Fibroblast of skin of abdomen (primary cell): ENCODE data around the gene GTF3C5.
A peak's percentile ranks its signal among the peaks of the same experiment; 100 is the strongest.
"Not testable (repeated sequence)": the region's sequence is repeated elsewhere in the genome, so short reads cannot be mapped to it uniquely, and the experiment has no call there.

Source experiments
- DNase-seq: peaks from one replicate; pipeline ENCODE4 v3.0.0-alpha.2; 2013

GTF3C5 gene

DNA sequence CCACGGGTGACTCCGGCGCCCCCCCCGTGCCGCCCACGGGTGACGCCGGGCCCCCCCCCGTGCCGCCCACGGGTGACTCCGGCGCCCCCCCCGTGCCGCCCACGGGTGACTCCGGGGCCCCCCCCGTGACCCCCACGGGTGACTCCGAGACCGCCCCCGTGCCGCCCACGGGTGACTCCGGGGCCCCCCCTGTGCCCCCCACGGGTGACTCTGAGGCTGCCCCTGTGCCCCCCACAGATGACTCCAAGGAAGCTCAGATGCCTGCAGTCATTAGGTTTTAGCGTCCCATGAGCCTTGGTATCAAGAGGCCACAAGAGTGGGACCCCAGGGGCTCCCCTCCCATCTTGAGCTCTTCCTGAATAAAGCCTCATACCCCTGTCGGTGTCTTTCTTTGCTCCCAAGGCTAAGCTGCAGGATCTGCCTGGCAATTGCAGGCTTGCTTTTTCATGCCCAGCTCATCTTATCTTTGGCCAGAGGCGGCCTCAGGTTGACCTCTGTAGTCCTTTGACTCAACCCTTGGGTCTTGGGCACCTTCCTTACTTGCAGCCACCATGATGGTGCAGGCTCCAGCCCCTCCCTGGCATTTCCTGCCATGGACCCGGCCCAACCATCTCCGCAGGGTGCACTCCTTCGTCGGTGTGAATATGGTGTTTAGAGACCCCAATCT, 40.8 kb downstream of the GTF3C5 start:
- DNase-seq, result no peak

DNA sequence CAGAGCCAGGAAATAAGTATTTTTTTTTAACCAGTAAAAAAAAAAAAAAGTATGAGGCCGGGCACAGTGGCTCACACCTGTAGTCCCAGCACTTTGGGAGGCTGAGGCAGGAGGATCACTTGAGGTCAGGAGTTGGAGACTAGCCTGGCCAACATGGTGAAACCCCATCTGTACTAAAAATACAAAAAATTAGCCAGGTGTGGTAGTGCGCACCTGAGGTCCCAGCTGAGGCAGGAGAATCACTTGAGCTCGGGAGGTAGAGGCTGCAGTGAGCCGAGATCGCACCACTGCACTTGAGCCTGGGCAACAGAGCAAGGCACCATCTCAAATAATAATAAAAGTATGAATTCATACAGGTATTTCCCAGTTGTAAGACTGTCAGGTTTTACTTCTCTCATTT, 41.4 kb downstream of the GTF3C5 start:
- not testable (repeated sequence) for DNase-seq

- no peak for DNase-seq
Measured at GRCh38 chr9:133073086-133074014, 42.6 kb downstream of the GTF3C5 start.

GRCh38 chr9:133074111-133074651, 43.4 kb downstream of the GTF3C5 start:
- peak; percentile 69 for DNase-seq

GRCh38 chr9:133075925-133076630, 45.3 kb downstream of the GTF3C5 start:
- DNase-seq, result peak; percentile 90

GRCh38 chr9:133076691-133077090, 45.9 kb downstream of the GTF3C5 start:
- no peak for DNase-seq

- no peak for DNase-seq
Measured at GRCh38 chr9:133078486-133078885, 47.7 kb downstream of the GTF3C5 start.

- DNase-seq, result peak; percentile 59
Measured at GRCh38 chr9:133080161-133080560, 49.4 kb downstream of the GTF3C5 start.

GRCh38 chr9:133080786-133081779, 50.3 kb downstream of the GTF3C5 start:
- not testable (repeated sequence) for DNase-seq

DNA sequence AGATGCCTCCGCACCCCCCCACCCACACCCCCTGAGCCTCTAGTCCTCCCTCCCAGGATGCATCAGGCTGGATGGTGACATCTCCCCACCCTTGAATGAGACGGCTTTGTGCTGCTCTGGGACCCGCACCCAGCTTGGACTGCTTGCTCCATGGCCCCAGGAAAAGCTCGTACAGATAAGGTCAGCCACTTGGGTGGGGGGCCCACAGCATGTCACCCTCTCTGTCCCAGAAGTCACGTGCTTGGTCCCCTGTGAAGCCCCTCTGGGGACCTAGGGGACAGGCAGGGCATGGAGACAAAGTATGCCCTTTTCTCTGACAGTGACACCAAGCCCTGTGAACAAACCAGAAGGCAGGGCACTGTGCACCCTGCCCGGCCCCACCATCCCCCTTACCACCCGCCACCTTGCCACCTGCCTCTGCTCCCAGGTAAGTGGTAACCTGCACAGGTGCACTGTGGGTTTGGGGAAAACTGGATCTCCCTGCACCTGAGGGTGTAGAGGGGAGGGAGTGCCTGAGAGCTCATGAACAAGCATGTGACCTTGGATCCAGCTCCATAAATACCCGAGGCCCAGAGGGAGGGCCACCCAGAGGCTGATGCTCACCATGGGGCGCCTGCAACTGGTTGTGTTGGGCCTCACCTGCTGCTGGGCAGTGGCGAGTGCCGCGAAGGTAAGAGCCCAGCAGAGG, 51.3 kb downstream of the GTF3C5 start:
- DNase-seq, result not testable (repeated sequence)

GRCh38 chr9:133083688-133084087, 52.9 kb downstream of the GTF3C5 start:
- not testable (repeated sequence) for DNase-seq

GRCh38 chr9:133086212-133086860, 55.5 kb downstream of the GTF3C5 start:
- DNase-seq, result not testable (repeated sequence)

DNA sequence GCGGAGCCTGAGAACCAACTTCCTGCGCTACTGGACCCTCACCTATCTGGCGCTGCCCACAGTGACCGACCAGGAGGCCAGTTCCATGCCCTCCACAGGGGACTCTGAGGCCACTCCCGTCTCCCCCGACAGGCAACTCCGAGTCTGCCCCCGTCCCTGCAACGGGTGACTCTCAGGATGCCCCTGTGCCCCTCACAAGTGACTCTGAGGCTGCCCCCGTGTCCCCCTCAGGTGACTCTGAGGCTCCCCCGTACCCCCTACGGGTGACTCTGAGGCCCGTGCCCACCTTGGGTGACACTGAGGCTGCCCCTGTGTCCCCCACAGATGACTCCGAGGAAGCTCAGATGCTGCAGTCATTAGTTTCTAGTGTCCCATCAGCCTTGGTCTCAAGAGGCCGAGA, 56.1 kb downstream of the GTF3C5 start:
- DNase-seq, result no peak

GRCh38 chr9:133087429-133088145, 56.8 kb downstream of the GTF3C5 start:
- DNase-seq, result no peak

DNA sequence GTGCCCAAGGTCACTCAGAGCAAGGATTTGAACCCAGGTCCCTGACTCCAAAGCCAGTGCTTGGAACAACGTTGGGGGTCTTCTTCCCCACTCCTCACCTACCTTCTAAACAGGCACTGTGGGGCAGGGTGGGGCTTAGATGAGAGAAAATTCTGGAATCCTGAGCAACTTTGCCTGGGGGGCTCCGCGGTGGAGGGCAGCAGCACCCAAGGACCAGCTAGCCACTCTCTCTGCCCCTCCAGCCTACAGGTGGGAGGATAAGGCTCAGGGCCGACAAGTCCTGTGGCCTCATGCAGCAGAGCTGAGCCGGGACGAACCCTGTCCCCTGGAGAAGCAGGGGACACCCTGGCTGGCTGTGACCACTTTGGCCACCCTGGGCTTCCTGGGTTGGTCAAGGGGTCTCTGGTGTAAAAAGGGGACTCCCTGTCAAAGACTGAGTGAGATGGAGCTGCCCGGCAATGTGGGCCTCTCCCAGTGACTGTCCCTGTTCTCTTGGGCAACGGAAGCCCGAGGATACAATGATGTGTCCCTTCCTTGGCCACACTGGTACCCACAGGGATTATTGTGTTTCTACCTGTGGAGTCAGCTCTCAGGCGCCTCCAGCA, 57.5 kb downstream of the GTF3C5 start:
- no peak for DNase-seq

GRCh38 chr9:133088756-133089155, 58.0 kb downstream of the GTF3C5 start:
- no peak for DNase-seq

DNA sequence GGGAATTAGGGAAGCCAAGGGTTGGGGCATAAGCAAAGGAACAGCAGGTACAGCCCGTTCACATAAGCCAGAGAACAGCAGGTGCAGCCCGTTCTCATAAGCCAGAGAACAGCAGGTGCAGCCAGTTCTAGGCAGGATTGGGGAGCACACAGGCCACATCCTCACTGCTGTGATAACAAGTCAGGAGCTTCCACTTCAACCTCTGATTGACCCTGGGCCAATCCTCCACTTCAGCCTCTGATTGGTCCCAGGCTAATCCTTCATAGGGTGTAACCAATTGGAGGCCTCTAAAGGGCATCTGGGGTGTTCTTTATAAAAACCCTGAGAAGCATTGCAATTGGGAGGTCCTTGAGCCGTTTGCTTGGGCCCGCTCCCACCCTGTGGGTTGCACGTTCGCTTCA, 58.5 kb downstream of the GTF3C5 start:
- DNase-seq, result no peak

DNA sequence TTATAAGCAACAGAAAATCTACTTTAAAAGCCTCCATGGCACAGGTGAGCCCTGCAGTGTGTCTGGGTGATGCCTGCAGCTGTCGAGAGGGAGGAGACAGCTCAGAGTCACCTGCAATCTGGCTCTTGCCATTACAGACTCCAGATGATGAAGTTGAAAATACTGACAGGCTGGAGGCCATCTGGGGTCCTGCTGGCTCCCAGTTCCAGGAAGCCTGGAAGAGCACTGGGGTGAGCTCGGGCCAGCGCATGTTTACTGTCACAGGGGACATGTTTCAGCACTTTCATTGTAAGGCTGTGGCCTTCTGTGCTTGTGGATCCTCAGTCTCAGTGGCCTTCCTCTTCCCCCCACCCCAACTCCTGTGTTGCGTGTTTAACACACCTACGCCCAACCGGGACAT, 59.4 kb downstream of the GTF3C5 start:
- no peak for DNase-seq

GRCh38 chr9:133090752-133091385, 60.1 kb downstream of the GTF3C5 start:
- DNase-seq, result no peak
